KOPT-K1 (cell line): Measurements from ENCODE around the gene NEDD1.

ENCODE experiments used
- H3K27ac ChIP-seq: fragments of 200-600 bp; sonication (generic); 2 replicates; pipeline ENCODE4 v1.5.1; 2016; ENCODE audit warnings: antibody characterized with exemption, mild to moderate bottlenecking, low read depth, low read length; ENCODE audit not compliant: poor library complexity, severe bottlenecking
- H3K36me3 ChIP-seq: fragments of 200-600 bp; sonication (generic); 2 replicates; pipeline ENCODE4 v1.5.1; 2017; ENCODE audit warnings: antibody characterized with exemption, mild to moderate bottlenecking, low read length, moderate library complexity; ENCODE audit not compliant: insufficient read depth
- H3K9me3 ChIP-seq: fragments of 200-600 bp; sonication (generic); 2 replicates; pipeline ENCODE4 v1.5.1; 2017; ENCODE audit warnings: antibody characterized with exemption, low read length, mild to moderate bottlenecking; ENCODE audit not compliant: insufficient read depth, poor library complexity, severe bottlenecking

NEDD1 gene

GRCh38 chr12:96948782-96949181 is 41.7 kb downstream of the NEDD1 start:
- H3K27ac ChIP-seq = no peak overlapping the region
- H3K9me3 ChIP-seq = no peaks in the 10 kb centered on the region
- peaks cover 88% of the 10 kb centered on the region for H3K36me3 ChIP-seq

- Histone ChIP-seq H3K9me3 (no peaks in the 10 kb centered on the region), H3K36me3 (no peaks in the 10 kb centered on the region), H3K27ac (no peak overlapping the region)
Observed at GRCh38 chr12:96979532-96979931, 72.5 kb downstream of the NEDD1 start.

DNA sequence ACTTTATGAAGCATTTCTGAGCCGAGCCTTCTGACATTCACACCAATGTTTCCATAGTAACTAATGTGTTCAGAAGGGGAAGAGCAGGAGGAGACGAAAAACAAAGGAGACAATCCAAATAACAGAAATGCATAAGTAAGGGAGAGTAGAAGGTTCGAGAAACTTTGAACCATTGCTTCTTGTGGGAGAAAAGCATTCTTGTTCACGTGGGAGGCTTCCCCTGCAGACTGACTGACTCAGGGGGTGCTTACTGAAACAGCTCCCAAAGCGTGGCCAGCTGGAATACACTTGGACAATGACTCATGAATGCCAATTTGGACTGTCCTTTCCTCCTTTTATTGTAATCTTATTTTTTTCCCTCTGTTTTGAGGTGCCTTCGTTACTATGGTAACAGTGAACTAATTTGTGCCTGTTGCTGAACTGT is 73.9 kb downstream of the NEDD1 start:
- Histone ChIP-seq H3K9me3 (no peaks in the 10 kb centered on the region), H3K27ac (no peak overlapping the region), H3K36me3 (no peaks in the 10 kb centered on the region)

GRCh38 chr12:96981911-96982310 is 74.9 kb downstream of the NEDD1 start:
- H3K27ac ChIP-seq = no peak overlapping the region
- no peaks in the 10 kb centered on the region for H3K9me3 ChIP-seq
- H3K36me3 ChIP-seq = no peaks in the 10 kb centered on the region

DNA sequence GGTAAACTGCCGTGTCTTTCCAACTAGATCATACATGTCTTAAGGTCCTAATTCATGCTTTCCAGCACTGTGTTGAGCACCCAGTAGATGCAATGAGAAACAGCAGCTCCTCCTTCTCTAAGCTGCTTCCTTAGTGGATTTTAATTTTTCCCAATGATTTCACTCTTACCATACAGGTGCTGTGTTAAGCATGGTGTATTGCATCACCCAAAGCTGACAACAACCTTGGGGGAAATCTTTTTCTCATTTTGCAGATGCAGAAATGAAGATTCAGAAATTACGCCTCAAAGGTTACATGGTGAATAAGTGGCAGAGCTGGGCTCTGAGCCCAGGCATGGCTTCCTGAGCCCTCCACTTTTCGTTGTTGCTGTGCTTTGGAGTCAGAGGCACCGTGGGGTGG is 75.6 kb downstream of the NEDD1 start:
- no peaks in the 10 kb centered on the region for H3K36me3 ChIP-seq
- no peaks in the 10 kb centered on the region for H3K9me3 ChIP-seq
- H3K27ac ChIP-seq = no peak overlapping the region

- H3K9me3 ChIP-seq = no peaks in the 10 kb centered on the region
- no peaks in the 10 kb centered on the region for H3K36me3 ChIP-seq
- H3K27ac ChIP-seq = no peak overlapping the region
Observed at GRCh38 chr12:96985515-96986362, 78.7 kb downstream of the NEDD1 start.

DNA sequence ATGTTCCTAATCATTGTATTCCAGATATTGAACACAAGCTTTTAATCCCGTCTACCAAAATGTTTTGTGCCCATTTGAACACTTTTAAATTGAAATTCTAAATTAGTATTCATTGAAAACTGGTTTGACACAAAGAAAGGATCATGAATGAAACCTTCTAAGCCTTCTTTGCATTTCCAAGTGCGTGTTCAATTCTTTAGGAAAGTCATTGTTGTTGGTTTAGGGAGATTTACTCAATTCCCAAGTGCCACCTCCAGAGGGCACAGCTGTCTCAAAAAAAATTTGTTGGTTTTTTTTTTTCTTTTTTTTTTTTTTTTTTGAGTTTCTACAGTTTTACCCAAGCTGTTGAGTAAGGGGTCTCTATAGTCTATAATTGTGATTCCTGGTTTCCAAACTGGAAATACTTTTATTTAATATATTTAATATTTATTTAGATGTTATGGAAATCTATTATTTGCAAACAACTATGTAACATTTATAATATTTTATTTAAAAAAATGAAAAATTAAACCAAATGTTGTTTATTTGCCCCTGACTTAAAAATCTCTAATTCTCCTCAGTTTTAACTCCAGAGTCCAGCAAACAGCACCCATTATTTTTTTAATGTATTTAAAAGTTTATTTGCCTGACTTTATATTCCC is 79.9 kb downstream of the NEDD1 start:
- Histone ChIP-seq H3K27ac (no peak overlapping the region), H3K9me3 (no peaks in the 10 kb centered on the region), H3K36me3 (no peaks in the 10 kb centered on the region)

GRCh38 chr12:96988919-96989318 is 81.9 kb downstream of the NEDD1 start:
- H3K9me3 ChIP-seq = no peaks in the 10 kb centered on the region
- no peak overlapping the region for H3K27ac ChIP-seq
- no peaks in the 10 kb centered on the region for H3K36me3 ChIP-seq

GRCh38 chr12:96989916-96990315 is 82.9 kb downstream of the NEDD1 start:
- no peaks in the 10 kb centered on the region for H3K36me3 ChIP-seq
- no peak overlapping the region for H3K27ac ChIP-seq
- no peaks in the 10 kb centered on the region for H3K9me3 ChIP-seq

DNA sequence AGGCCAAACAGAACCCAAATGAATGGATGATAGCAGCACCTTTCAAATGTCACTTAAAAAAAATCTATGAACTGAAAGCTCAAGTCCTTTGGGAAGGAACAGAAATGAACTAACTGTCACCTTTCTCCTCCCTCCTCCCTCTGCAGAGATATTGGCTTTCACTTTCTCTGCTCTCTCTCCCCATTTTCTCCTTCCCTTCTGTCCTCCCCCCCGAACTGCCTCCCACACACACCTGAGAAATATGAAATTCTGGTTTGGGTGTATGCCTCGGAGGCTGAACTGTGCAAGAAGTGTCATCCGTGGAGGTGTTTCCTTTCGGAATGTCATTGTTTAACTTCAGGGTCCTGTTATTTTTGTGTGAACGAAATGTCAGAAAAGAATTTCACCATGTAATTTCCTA is 87.8 kb downstream of the NEDD1 start:
- Histone ChIP-seq H3K9me3 (no peaks in the 10 kb centered on the region), H3K36me3 (no peaks in the 10 kb centered on the region), H3K27ac (no peak overlapping the region)

DNA sequence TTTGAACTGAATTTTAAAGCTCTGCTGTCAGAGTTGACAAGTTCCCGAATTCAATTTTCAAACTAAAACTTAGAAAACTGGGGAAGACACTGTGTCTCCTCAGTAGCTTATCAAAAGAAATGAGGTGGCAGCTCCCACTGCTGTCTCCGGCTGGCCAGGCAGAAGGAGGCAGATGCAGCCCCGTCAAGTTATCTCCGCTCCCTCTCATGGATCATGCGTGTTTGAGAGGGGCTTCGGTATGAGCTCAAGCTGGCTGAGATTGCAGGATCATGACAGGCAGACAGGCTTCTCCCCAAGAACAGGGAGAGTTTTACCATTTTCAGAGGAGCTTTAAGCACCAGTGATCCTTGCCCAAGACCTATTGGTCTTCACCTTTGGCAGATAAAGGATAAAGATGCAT is 88.8 kb downstream of the NEDD1 start:
- H3K9me3 ChIP-seq = no peaks in the 10 kb centered on the region
- no peaks in the 10 kb centered on the region for H3K36me3 ChIP-seq
- H3K27ac ChIP-seq = no peak overlapping the region

DNA sequence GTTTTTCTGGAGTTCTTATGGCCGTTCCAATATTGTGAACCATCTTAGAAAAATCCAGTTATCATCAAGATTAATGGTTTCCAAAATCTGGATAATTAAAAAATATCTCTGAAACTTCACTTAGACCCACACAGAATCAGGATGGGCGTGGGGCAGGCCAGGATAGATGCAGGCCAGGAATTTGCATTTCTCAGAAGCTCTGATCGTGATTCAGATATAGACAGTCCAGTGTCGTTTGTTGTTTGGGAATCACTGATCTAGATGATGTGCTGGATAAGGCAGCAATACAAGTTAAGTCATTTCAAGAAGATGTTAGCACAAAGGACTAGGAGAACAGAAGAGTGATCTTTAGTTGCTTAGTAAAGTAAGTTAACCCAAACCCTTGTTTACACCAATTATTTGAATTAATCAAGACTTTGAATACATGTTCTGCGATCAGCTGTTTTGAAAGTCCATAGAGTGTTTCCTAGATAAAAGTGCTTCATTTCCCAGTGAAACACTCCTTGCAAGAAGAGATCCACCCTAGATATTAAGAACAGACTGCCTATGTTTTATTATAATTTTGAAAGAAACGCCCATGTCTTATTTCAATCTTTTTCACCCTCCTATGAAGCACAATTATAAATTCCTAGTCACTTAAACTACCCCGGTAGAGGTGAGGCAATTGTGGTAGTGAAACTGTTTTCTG is 90.9 kb downstream of the NEDD1 start:
- no peak overlapping the region for H3K27ac ChIP-seq
- H3K9me3 ChIP-seq = no peaks in the 10 kb centered on the region
- H3K36me3 ChIP-seq = no peaks in the 10 kb centered on the region

- H3K36me3 ChIP-seq = no peaks in the 10 kb centered on the region
- no peak overlapping the region for H3K27ac ChIP-seq
- H3K9me3 ChIP-seq = no peaks in the 10 kb centered on the region
Observed at GRCh38 chr12:97003276-97003675, 96.2 kb downstream of the NEDD1 start.
